22Rv1 (cell line): ENCODE data around the gene TTLL9.

Experiments used
- CTCF ChIP-seq: fragments of 450-650 bp; IDR thresholded peaks from 2 replicates; pipeline ENCODE4 v1.5.1; 2017; ENCODE audit warnings: mild to moderate bottlenecking
- ZFX ChIP-seq: fragments of 450-650 bp; IDR thresholded peaks from 2 replicates; pipeline ENCODE4 v1.6.1; 2017; ENCODE audit warnings: antibody characterized with exemption, borderline replicate concordance

DNA sequence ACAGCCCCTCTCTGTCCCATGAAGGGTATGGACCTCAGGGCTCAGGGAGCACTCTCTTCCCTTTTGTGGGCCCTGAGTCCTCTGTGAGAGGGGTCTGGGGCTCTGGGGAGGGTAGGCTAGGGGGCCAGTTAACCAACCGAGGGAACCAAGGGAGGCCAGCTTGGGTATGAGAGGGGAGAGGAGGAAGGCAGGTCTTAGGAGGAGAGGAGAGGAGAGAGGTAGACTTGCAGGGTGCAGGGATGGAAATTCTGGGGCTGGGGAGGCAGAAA is 827 bp upstream of the TTLL9 start:
- TF ChIP-seq CTCF, result no peak
- no peak for TF ChIP-seq ZFX
